PC-9 (cell line): ENCODE measurements around the gene HNRNPUL2.
"Not testable (repeated sequence)": the region's sequence is repeated elsewhere in the genome, so short reads cannot be mapped to it uniquely, and the experiment has no call there.

Experiments
- CTCF ChIP-seq: fragments of 200-600 bp; sonication (generic); conservative IDR thresholded peaks from 2 replicates; pipeline ENCODE4 v1.6.1; 2017; ENCODE audit warnings: mixed run types, antibody characterized with exemption, mild to moderate bottlenecking, moderate library complexity
- EZH2 ChIP-seq: fragments of 200-600 bp; sonication (generic); IDR thresholded peaks from 2 replicates; pipeline ENCODE4 v1.8.0; 2017; ENCODE audit warnings: antibody characterized with exemption, low read depth

GRCh38 chr11:62749931-62750330, 22.7 kb upstream of the HNRNPUL2 start:
- not testable (repeated sequence) for TF ChIP-seq CTCF, EZH2
